GM20000 (cell line): Measurements from ENCODE around the gene NCAM1.

Experiments
- DNase-seq: peaks from one replicate; pipeline ENCODE4 v3.0.0; 2012; ENCODE audit warnings: low spot score
- TF ChIP-seq, protein P1 (sequence below): IDR thresholded peaks from 2 replicates; pipeline ENCODE4 v1.5.1; 2012; ENCODE audit warnings: mild to moderate bottlenecking, control low read depth; ENCODE audit errors: extremely low read depth, missing control alignments

Gene NCAM1

GRCh38 chr11:113072237-113072858 is 111.1 kb downstream of the NCAM1 start:
- TF ChIP-seq, protein P1, sequence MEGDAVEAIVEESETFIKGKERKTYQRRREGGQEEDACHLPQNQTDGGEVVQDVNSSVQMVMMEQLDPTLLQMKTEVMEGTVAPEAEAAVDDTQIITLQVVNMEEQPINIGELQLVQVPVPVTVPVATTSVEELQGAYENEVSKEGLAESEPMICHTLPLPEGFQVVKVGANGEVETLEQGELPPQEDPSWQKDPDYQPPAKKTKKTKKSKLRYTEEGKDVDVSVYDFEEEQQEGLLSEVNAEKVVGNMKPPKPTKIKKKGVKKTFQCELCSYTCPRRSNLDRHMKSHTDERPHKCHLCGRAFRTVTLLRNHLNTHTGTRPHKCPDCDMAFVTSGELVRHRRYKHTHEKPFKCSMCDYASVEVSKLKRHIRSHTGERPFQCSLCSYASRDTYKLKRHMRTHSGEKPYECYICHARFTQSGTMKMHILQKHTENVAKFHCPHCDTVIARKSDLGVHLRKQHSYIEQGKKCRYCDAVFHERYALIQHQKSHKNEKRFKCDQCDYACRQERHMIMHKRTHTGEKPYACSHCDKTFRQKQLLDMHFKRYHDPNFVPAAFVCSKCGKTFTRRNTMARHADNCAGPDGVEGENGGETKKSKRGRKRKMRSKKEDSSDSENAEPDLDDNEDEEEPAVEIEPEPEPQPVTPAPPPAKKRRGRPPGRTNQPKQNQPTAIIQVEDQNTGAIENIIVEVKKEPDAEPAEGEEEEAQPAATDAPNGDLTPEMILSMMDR: no peak
- no peak for DNase-seq

DNA sequence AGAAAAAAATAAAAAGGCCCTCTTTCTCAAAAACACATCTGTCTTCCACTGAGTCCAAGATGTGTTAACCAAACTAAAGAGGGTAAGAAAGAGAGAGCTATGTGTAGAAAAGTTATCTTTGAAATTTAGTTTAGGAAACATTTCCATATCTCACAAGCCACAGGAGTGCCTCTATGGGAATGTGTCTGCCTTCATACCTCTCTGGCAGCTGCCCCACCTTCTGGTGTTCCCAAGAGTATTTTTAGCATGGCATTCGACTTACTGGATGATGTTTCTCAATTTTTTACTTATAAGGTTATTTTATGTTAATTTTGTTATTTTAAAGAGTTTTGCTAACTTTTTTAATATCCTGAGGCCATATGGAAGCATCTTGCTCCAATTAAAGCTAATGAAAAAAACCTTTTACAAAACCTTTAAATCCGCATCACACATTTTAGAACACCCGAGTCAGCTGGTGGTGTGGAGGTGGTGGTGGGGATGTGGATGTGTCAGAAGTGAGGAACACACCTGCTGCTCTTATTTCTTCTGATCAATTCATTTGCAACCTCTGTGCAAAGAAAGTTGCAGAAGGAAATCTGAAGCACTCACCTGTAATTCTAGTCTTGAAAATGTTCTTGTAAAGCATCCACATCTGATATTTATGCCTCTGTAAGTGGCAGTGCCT is 112.2 kb downstream of the NCAM1 start:
- DNase-seq: no peak
- TF ChIP-seq, protein P1: no peak

GRCh38 chr11:113075586-113076095 is 114.4 kb downstream of the NCAM1 start:
- TF ChIP-seq, protein P1: no peak
- DNase-seq: no peak

DNA sequence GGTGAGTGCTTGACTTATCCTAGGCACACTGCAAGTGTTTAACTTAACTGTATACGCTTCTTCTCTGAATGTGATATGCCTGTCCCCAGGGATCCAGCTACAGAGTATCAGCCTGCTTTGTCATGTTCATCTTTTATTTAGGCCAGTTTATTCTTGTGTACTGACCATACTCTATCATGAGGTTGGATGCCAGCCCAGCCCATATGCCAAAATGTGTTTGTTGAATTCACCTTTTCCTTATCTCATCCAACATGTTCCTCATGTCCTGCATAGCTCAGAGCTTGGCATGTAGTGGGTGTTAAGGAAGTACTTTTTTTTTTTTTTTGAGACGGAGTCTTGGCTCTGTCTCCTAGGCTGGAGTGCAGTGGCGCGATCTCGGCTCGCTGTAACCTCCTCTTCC is 116.2 kb downstream of the NCAM1 start:
- TF ChIP-seq, protein P1: no peak
- DNase-seq: no peak

DNA sequence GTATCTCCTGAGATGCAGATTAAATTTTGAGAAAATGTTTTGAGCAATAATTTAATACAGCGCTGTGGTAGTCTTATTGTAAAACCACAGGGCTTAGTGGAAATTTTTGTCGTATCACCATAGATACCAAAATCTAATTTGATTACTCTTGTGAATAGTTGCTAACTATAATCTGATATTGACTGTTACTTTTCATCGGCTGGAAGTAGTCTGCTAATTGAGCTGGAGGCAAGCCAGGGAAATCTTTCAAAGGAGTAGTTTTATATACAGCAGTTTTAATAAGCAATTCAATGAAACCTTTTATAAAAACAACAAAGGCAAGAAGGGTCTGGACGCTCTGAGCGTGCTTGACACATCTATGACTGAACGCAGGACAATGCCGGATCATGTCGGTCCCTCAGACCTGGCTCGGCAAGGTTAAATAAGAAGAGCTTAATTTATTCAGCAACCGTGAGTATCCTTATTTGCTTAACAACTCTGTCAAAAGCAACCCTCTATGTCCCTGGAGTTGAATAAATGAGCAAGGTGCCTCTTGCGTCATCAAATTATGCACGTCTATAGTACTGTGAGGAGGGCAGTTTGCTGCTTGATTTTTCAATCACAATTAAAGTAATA is 121.2 kb downstream of the NCAM1 start:
- TF ChIP-seq, protein P1: no peak
- no peak for DNase-seq

DNA sequence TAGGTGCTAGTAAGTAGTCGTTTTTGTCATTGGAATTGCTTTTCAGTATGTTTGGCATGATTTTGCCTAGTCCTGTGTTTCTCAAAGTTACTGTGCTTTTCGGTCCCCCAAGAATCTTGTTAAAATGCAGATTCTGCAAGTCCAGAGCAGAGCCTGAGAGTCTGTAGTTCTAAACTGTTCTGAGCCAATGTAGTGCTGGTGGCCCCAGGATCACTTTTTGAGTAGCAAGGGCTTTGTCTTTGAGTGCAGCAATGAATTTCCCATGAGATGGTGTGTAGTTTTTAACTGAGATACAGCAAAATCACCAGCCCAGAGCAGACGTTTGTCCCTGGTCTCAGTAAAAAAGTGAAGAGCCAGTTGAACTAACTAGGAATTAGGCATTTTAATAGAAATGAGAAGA is 122.4 kb downstream of the NCAM1 start:
- DNase-seq: no peak

More for the DNA sequence above, 122.4 kb downstream of the NCAM1 start:
- TF ChIP-seq, protein P1: no peak
